T-cell (primary cell): Measurements from ENCODE around the gene NFIC. TPM values are rescaled to one million over a fixed set of nuclear protein-coding genes. Genes with fewer than 3 reads are reported as not detected.
"Not testable (repeated sequence)": the region's sequence is repeated elsewhere in the genome, so short reads cannot be mapped to it uniquely, and the experiment has no call there.

Experiments used
- ATAC-seq, 4 experiments: fragments of 200-7000 bp in 3 of 4; fragments of 150-1000 bp in 1 of 4; cut with Tn5 transposase; replicated peaks in 1 of 4; 1 replicate in 3 of 4; 2 replicates in 1 of 4; pipeline ENCODE4 v1.10.0; 2021; ENCODE audit warnings: moderate library complexity in 3 of 4, mild to moderate bottlenecking in 2 of 4, moderate number of reproducible peaks in 1 of 4
- CTCF ChIA-PET, 2 donors: fragments of 300-600 bp; sonication (Branson Sonifier 250); formaldehyde crosslinking; loops; one replicate each; lab custom pipeline; 2022; ENCODE audit warnings: antibody characterized with exemption in 2 of 2; lab: Charles Lee
- POLR2A ChIA-PET, 2 donors: fragments of 300-600 bp; sonication (Branson Sonifier 250); formaldehyde crosslinking; loops; one replicate each; lab custom pipeline; 2022; ENCODE audit warnings: antibody characterized with exemption in 2 of 2; lab: Charles Lee
- DNase-seq, 35 experiments: peaks; one replicate each; pipeline versions ENCODE4 v3.0.0 to v3.0.0-alpha.2; 2013 to 2023
- H3K27ac ChIP-seq: one replicate; pipeline ENCODE4 v1.5.1; 2013; ENCODE audit warnings: low read length
- H3K27me3 ChIP-seq, 2 experiments: replicated peaks in 1 of 2; 1 replicate in 1 of 2; 2 replicates in 1 of 2; pipeline versions ENCODE4 v1.6.1 to v1.7.0; 2013; ENCODE audit warnings: low read length in 1 of 2, mixed read lengths in 1 of 2; ENCODE audit not compliant: control insufficient read depth in 2 of 2, insufficient read depth in 2 of 2; ENCODE audit errors: extremely low read depth in 1 of 2
- H3K36me3 ChIP-seq, 2 donors: 1 replicate in 1 of 2; 2 replicates in 1 of 2; pipeline versions ENCODE4 v1.6.1 to v1.7.0; 2013; ENCODE audit warnings: low read length in 1 of 2; ENCODE audit not compliant: control insufficient read depth in 2 of 2, insufficient read depth in 1 of 2; ENCODE audit errors: extremely low read depth in 1 of 2
- H3K4me1 ChIP-seq, 2 experiments: 1 replicate in 1 of 2; 2 replicates in 1 of 2; pipeline versions ENCODE4 v1.6.1 to v1.7.0; 2013; ENCODE audit warnings: low read length in 2 of 2, mixed read lengths in 1 of 2; ENCODE audit not compliant: insufficient read depth in 2 of 2, control insufficient read depth in 1 of 2; ENCODE audit errors: extremely low read depth in 1 of 2
- H3K4me3 ChIP-seq, 2 donors: 1 replicate in 1 of 2; 2 replicates in 1 of 2; pipeline versions ENCODE4 v1.5.1 to v1.7.0; 2013; ENCODE audit warnings: mild to moderate bottlenecking in 2 of 2, low read length in 1 of 2, moderate library complexity in 1 of 2; ENCODE audit not compliant: control insufficient read depth in 1 of 2; ENCODE audit errors: extremely low read depth in 1 of 2
- H3K9me3 ChIP-seq: 2 replicates; pipeline ENCODE4 v1.7.0; 2013
- H3K27ac Mint-ChIP-seq, 2 donors: one replicate each; pipeline ENCODE4 v1.8.0; 2020 to 2021; ENCODE audit warnings: mild to moderate bottlenecking in 2 of 2, mixed read lengths in 2 of 2
- H3K27me3 Mint-ChIP-seq, 2 donors: one replicate each; pipeline ENCODE4 v1.8.0; 2021 to 2022; ENCODE audit warnings: mixed read lengths in 2 of 2
- H3K36me3 Mint-ChIP-seq: one replicate; pipeline ENCODE4 v1.8.0; 2021; ENCODE audit warnings: mixed read lengths
- H3K4me1 Mint-ChIP-seq, 3 donors: one replicate each; pipeline ENCODE4 v1.8.0; 2020 to 2022; ENCODE audit warnings: mixed read lengths in 3 of 3, mild to moderate bottlenecking in 1 of 3
- H3K4me3 Mint-ChIP-seq, 3 donors: one replicate each; pipeline ENCODE4 v1.8.0; 2020 to 2022; ENCODE audit warnings: mild to moderate bottlenecking in 3 of 3, mixed read lengths in 3 of 3, moderate library complexity in 3 of 3
- H3K9me3 Mint-ChIP-seq, 3 donors: one replicate each; pipeline ENCODE4 v1.8.0; 2020 to 2022; ENCODE audit warnings: mixed read lengths in 3 of 3
- WGBS: methylation state at CpG from one replicate; pipeline ENCODE4 v1.1.5; 2013; ENCODE audit warnings: missing lambda C conversion rate; ENCODE audit not compliant: insufficient coverage; 5-methylcytosine and 5-hydroxymethylcytosine counted together
- total RNA-seq, 35 experiments: library from RNA in 6 of 35; stranded (reverse) in 6 of 35; fragments of 120-200 nt in 1 of 35; gene quantifications; one replicate each; pipeline versions ENCODE4 v1.2.1 to v1.2.4 and lab custom pipeline; 2013 to 2026

The NFIC gene
- total RNA-seq, 5 donors from 2014 or later (not counting 1 experiment from before 2014, with no cell fraction given) = 27.1 to 41.7 (median 37.2) TPM

- CTCF ChIA-PET = interaction anchor here (1.1 to 1.2 kb wide), 2 partner anchors 13 to 99 kb away, joined by 3 read pairs; no protein-coding TSS in a partner anchor
- H3K4me3 Mint-ChIP-seq = no peak overlapping the region
- peaks cover 0 to 9% of the 10 kb centered on the region in 2 experiments for H3K27me3 ChIP-seq
- no peaks in the 10 kb centered on the region for H3K36me3 ChIP-seq
- peaks cover 0 to 13% (median 2%) of the 10 kb centered on the region in 3 donors for H3K4me1 Mint-ChIP-seq
- H3K4me3 ChIP-seq = no peak overlapping the region
- no peak overlapping the region for H3K27ac Mint-ChIP-seq
- H3K9me3 ChIP-seq = no peaks in the 10 kb centered on the region
- H3K4me1 ChIP-seq = no peaks in the 10 kb centered on the region
- ATAC-seq = no peak
- peaks cover 0 to 1% of the 10 kb centered on the region in 2 donors for H3K27me3 Mint-ChIP-seq
- H3K27ac ChIP-seq = no peak overlapping the region
- no peaks in the 10 kb centered on the region for H3K9me3 Mint-ChIP-seq
- WGBS = 81% methylated on average over 8 of the region's 9 CpGs
- H3K36me3 Mint-ChIP-seq = no peaks in the 10 kb centered on the region
- POLR2A ChIA-PET = no interaction called here
- no peak for DNase-seq
Observed at GRCh38 chr19:3330047-3330446, 36.3 kb upstream of the NFIC start.

- H3K4me1 ChIP-seq, POLR2A ChIA-PET, H3K9me3 ChIP-seq, ATAC-seq, H3K27ac Mint-ChIP-seq, DNase-seq, H3K27me3 Mint-ChIP-seq, H3K36me3 ChIP-seq, H3K4me3 Mint-ChIP-seq, H3K4me3 ChIP-seq, H3K36me3 Mint-ChIP-seq, H3K9me3 Mint-ChIP-seq, H3K27ac ChIP-seq: not testable (repeated sequence)
- CTCF ChIA-PET = interaction anchor here in 1 of 2 donors (0.6 kb wide), 1 partner anchor 156 kb away, joined by 11 read pairs; no protein-coding TSS in a partner anchor
- peaks cover 0 to 13% (median 3%) of the 10 kb centered on the region in 3 donors for H3K4me1 Mint-ChIP-seq
- 80% methylated on average over 1 of the region's 1 CpG for WGBS
- peaks cover 0 to 16% of the 10 kb centered on the region in 2 experiments for H3K27me3 ChIP-seq
Observed at GRCh38 chr19:3332232-3332631, 34.2 kb upstream of the NFIC start.

- no peak overlapping the region for H3K4me3 Mint-ChIP-seq
Observed at GRCh38 chr19:3333020-3333583, 33.3 kb upstream of the NFIC start.

GRCh38 chr19:3333662-3334061 is 32.7 kb upstream of the NFIC start:
- peaks cover 3 to 18% of the 10 kb centered on the region in 2 experiments for H3K4me1 ChIP-seq
- POLR2A ChIA-PET = no interaction called here
- no peaks in the 10 kb centered on the region for H3K9me3 Mint-ChIP-seq
- peaks cover 4 to 17% (median 8%) of the 10 kb centered on the region in 3 donors for H3K4me1 Mint-ChIP-seq
- H3K4me3 ChIP-seq = no peak overlapping the region
- no peaks in the 10 kb centered on the region for H3K36me3 ChIP-seq
- H3K36me3 Mint-ChIP-seq = no peaks in the 10 kb centered on the region
- no peak overlapping the region for H3K27ac ChIP-seq
- ATAC-seq (no peak), DNase-seq (no peak)
- H3K27ac Mint-ChIP-seq = no peak overlapping the region
- H3K27me3 Mint-ChIP-seq = no peaks in the 10 kb centered on the region
- WGBS = 90% methylated on average over 2 of the region's 8 CpGs
- H3K27me3 ChIP-seq = peaks cover 0 to 14% of the 10 kb centered on the region in 2 experiments
- CTCF ChIA-PET = no interaction called here
- no peaks in the 10 kb centered on the region for H3K9me3 ChIP-seq
- no peak overlapping the region for H3K4me3 Mint-ChIP-seq

More at GRCh38 chr19:3333020-3333583, 33.3 kb upstream of the NFIC start:
- Mint-ChIP-seq H3K4me1 (peaks cover 0 to 13% (median 3%) of the 10 kb centered on the region in 3 donors), H3K9me3 (no peaks in the 10 kb centered on the region), H3K27ac (no peak overlapping the region), H3K27me3 (no peaks in the 10 kb centered on the region), H3K36me3 (no peaks in the 10 kb centered on the region)
- ChIA-PET CTCF (interaction anchor here in 1 of 2 donors (0.6 kb wide), 1 partner anchor 155 kb away, joined by 11 read pairs; no protein-coding TSS in a partner anchor), POLR2A (no interaction called here)
- H3K9me3 ChIP-seq = no peaks in the 10 kb centered on the region
- H3K36me3 ChIP-seq = no peaks in the 10 kb centered on the region
- DNase-seq (no peak), ATAC-seq (no peak)
- H3K4me3 ChIP-seq = no peak overlapping the region
- no peak overlapping the region for H3K27ac ChIP-seq
- WGBS = 100% methylated on average over 1 of the region's 4 CpGs
- H3K4me1 ChIP-seq = peaks cover 0 to 12% of the 10 kb centered on the region in 2 experiments
- peaks cover 0 to 14% of the 10 kb centered on the region in 2 experiments for H3K27me3 ChIP-seq

- 79% methylated on average over 2 of the region's 8 CpGs for WGBS
- H3K27ac ChIP-seq, H3K36me3 ChIP-seq, POLR2A ChIA-PET, ATAC-seq, DNase-seq, H3K27ac Mint-ChIP-seq, H3K9me3 ChIP-seq, H3K4me3 Mint-ChIP-seq, H3K9me3 Mint-ChIP-seq, CTCF ChIA-PET, H3K36me3 Mint-ChIP-seq, H3K4me3 ChIP-seq, H3K27me3 Mint-ChIP-seq: not testable (repeated sequence)
- peaks cover 9 to 21% (median 14%) of the 10 kb centered on the region in 3 donors for H3K4me1 Mint-ChIP-seq
- peaks cover 0 to 11% of the 10 kb centered on the region in 2 experiments for H3K27me3 ChIP-seq
- peaks cover 3 to 29% of the 10 kb centered on the region in 2 experiments for H3K4me1 ChIP-seq
Observed at GRCh38 chr19:3334749-3335430, 31.5 kb upstream of the NFIC start.

- H3K27ac Mint-ChIP-seq = peak overlapping the region; percentile 6 to 61
- no peak for DNase-seq
- H3K27me3 Mint-ChIP-seq = no peaks in the 10 kb centered on the region
- no peak overlapping the region for H3K4me3 Mint-ChIP-seq
- ChIA-PET CTCF (no interaction called here), POLR2A (no interaction called here)
- ATAC-seq = no peak
- no peaks in the 10 kb centered on the region for H3K36me3 Mint-ChIP-seq
- WGBS = 84% methylated on average over 12 of the region's 15 CpGs
- H3K9me3 ChIP-seq = no peaks in the 10 kb centered on the region
- peaks cover 11 to 21% (median 17%) of the 10 kb centered on the region in 3 donors for H3K4me1 Mint-ChIP-seq
- H3K36me3 ChIP-seq = no peaks in the 10 kb centered on the region
- H3K9me3 Mint-ChIP-seq = no peaks in the 10 kb centered on the region
- peaks cover 3 to 29% of the 10 kb centered on the region in 2 experiments for H3K4me1 ChIP-seq
- no peak overlapping the region for H3K27ac ChIP-seq
- H3K4me3 ChIP-seq = no peak overlapping the region
- H3K27me3 ChIP-seq = peaks cover 0 to 11% of the 10 kb centered on the region in 2 experiments
Observed at GRCh38 chr19:3335431-3336350, 30.7 kb upstream of the NFIC start.
